GM23338 (cell line): ENCODE measurements around the gene EML1.

ENCODE experiments used
- CTCF ChIP-seq, 2 experiments: fragments of 200-600 bp in 1 of 2; sonication (generic) in 1 of 2; conservative IDR thresholded peaks; 2 replicates each; pipeline versions ENCODE4 v1.5.1 to v1.6.1; 2016 to 2017; ENCODE audit warnings: antibody characterized with exemption in 2 of 2, low read depth in 2 of 2, mild to moderate bottlenecking in 2 of 2, moderate library complexity in 1 of 2
- EZH2 ChIP-seq: fragments of 200-600 bp; sonication (generic); IDR thresholded peaks from one replicate; pipeline ENCODE4 v1.8.0; 2017; ENCODE audit warnings: antibody characterized with exemption, mild to moderate bottlenecking, low read depth; ENCODE audit not compliant: unreplicated experiment
- JUNB ChIP-seq: IDR thresholded peaks from one replicate; pipeline ENCODE4 v1.6.1; 2016; ENCODE audit warnings: antibody characterized with exemption; ENCODE audit not compliant: unreplicated experiment
- POLR2AphosphoS5 ChIP-seq: IDR thresholded peaks from 2 replicates; pipeline ENCODE4 v1.6.1; 2016; ENCODE audit warnings: antibody characterized with exemption, low read depth
- ZNF462 ChIP-seq: fragments of 250-450 bp; sonication (Bioruptor Pico); IDR thresholded peaks from 2 replicates; pipeline ENCODE4 v1.5.0; 2020; ENCODE audit warnings: mild to moderate bottlenecking, moderate library complexity
- TF ChIP-seq, protein P1 (sequence below): IDR thresholded peaks from one replicate; pipeline ENCODE4 v1.6.1; 2018; ENCODE audit warnings: antibody characterized with exemption; ENCODE audit not compliant: unreplicated experiment

GRCh38 chr14:99784508-99784907, 8.7 kb upstream of the EML1 start:
- TF ChIP-seq CTCF (conservative IDR thresholded peaks at IDR 0.05; ENCODE audit: low read depth in 2 of 2) = no peak
- no peak for TF ChIP-seq EZH2
- TF ChIP-seq, protein P1, sequence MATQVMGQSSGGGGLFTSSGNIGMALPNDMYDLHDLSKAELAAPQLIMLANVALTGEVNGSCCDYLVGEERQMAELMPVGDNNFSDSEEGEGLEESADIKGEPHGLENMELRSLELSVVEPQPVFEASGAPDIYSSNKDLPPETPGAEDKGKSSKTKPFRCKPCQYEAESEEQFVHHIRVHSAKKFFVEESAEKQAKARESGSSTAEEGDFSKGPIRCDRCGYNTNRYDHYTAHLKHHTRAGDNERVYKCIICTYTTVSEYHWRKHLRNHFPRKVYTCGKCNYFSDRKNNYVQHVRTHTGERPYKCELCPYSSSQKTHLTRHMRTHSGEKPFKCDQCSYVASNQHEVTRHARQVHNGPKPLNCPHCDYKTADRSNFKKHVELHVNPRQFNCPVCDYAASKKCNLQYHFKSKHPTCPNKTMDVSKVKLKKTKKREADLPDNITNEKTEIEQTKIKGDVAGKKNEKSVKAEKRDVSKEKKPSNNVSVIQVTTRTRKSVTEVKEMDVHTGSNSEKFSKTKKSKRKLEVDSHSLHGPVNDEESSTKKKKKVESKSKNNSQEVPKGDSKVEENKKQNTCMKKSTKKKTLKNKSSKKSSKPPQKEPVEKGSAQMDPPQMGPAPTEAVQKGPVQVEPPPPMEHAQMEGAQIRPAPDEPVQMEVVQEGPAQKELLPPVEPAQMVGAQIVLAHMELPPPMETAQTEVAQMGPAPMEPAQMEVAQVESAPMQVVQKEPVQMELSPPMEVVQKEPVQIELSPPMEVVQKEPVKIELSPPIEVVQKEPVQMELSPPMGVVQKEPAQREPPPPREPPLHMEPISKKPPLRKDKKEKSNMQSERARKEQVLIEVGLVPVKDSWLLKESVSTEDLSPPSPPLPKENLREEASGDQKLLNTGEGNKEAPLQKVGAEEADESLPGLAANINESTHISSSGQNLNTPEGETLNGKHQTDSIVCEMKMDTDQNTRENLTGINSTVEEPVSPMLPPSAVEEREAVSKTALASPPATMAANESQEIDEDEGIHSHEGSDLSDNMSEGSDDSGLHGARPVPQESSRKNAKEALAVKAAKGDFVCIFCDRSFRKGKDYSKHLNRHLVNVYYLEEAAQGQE = no peak
- no peak for TF ChIP-seq POLR2AphosphoS5
- TF ChIP-seq JUNB = no peak
- no peak for TF ChIP-seq ZNF462 (CRISPR knock-in tag)
